ENCODE measurements around the gene AKAP5. TPM values are rescaled to one million over a fixed set of nuclear protein-coding genes. Genes with fewer than 3 reads are reported as not detected.

AKAP5 gene
- total and polyA plus RNA-seq, 2 donors from 2014 or later, result 0.71 to 5.1 TPM

GRCh38 chr14:64522591-64523355 is 57.5 kb downstream of the AKAP5 start:
- TF ChIP-seq, protein P1, sequence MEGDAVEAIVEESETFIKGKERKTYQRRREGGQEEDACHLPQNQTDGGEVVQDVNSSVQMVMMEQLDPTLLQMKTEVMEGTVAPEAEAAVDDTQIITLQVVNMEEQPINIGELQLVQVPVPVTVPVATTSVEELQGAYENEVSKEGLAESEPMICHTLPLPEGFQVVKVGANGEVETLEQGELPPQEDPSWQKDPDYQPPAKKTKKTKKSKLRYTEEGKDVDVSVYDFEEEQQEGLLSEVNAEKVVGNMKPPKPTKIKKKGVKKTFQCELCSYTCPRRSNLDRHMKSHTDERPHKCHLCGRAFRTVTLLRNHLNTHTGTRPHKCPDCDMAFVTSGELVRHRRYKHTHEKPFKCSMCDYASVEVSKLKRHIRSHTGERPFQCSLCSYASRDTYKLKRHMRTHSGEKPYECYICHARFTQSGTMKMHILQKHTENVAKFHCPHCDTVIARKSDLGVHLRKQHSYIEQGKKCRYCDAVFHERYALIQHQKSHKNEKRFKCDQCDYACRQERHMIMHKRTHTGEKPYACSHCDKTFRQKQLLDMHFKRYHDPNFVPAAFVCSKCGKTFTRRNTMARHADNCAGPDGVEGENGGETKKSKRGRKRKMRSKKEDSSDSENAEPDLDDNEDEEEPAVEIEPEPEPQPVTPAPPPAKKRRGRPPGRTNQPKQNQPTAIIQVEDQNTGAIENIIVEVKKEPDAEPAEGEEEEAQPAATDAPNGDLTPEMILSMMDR (IDR thresholded peaks at IDR 0.05; ENCODE audit: borderline replicate concordance, extremely low read depth, insufficient read depth), result no peak

More at GRCh38 chr14:64522591-64523355, 57.5 kb downstream of the AKAP5 start:
- Histone ChIP-seq H3K36me3 (ENCODE audit: control insufficient read depth in 2 of 3, insufficient read depth in 3 of 3, low read length in 3 of 3) (peaks cover 0 to 15% (median 0%) of the 10 kb centered on the region in 3 donors), H3K9ac (ENCODE audit: low read length in 3 of 3) (no peak overlapping the region), H3K4me1 (ENCODE audit: control insufficient read depth in 2 of 3, insufficient read depth in 2 of 3, low read depth in 1 of 3, low read length in 3 of 3) (no peaks in the 10 kb centered on the region), H3K9me3 (ENCODE audit: control insufficient read depth in 2 of 3, insufficient read depth in 1 of 3, low read length in 3 of 3) (no peaks in the 10 kb centered on the region), H3K27ac (ENCODE audit: low read depth in 2 of 2, low read length in 2 of 2) (no peak overlapping the region), H3K27me3 (ENCODE audit: control insufficient read depth, insufficient read depth, low read length) (no peaks in the 10 kb centered on the region), H3K4me3 (ENCODE audit: low read length in 3 of 3) (no peak overlapping the region)
- FAIRE-seq, result no peak
- intact Hi-C loops (cut with DNase I), result no loop called here
- no peak for DNase-seq

Other genes with a start within 250 kb of the AKAP5 start
- gene ESR2, start 171.1 kb upstream of the AKAP5 start, total RNA-seq, result 2.5 TPM
- gene ESR2, start 171.1 kb upstream of the AKAP5 start, polyA plus RNA-seq (ENCODE audit: insufficient read depth, low read depth, low replicate concordance), result not detected
- gene MTHFD1, start 77.1 kb upstream of the AKAP5 start, total RNA-seq, result 76.1 TPM
- gene MTHFD1, start 77.1 kb upstream of the AKAP5 start, polyA plus RNA-seq (ENCODE audit: insufficient read depth, low read depth, low replicate concordance), result 73.0 TPM
- gene ZBTB25, start 38.3 kb downstream of the AKAP5 start, total RNA-seq, result 17.8 TPM
- 4.3 TPM for gene ZBTB25, start 38.3 kb downstream of the AKAP5 start, polyA plus RNA-seq (ENCODE audit: insufficient read depth, low read depth, low replicate concordance)
- gene ZBTB1, start 39.3 kb downstream of the AKAP5 start, total RNA-seq, result 46.8 TPM
- gene ZBTB1, start 39.3 kb downstream of the AKAP5 start, polyA plus RNA-seq (ENCODE audit: insufficient read depth, low read depth, low replicate concordance), result 13.3 TPM
- gene HSPA2, start 75.2 kb downstream of the AKAP5 start, total RNA-seq, result 41.9 TPM
- gene HSPA2, start 75.2 kb downstream of the AKAP5 start, polyA plus RNA-seq (ENCODE audit: insufficient read depth, low read depth, low replicate concordance), result 56.2 TPM
- gene PPP1R36, start 84.5 kb downstream of the AKAP5 start, total RNA-seq, result 2.7 TPM
- gene PPP1R36, start 84.5 kb downstream of the AKAP5 start, polyA plus RNA-seq (ENCODE audit: insufficient read depth, low read depth, low replicate concordance), result 2.8 TPM
- gene PLEKHG3, start 238.9 kb downstream of the AKAP5 start, total RNA-seq, result 127 TPM
- 51.9 TPM for gene PLEKHG3, start 238.9 kb downstream of the AKAP5 start, polyA plus RNA-seq (ENCODE audit: insufficient read depth, low read depth, low replicate concordance)